Fibroblast of lung (primary cell): Measurements from ENCODE around the gene AFF2. TPM values are rescaled to one million over a fixed set of nuclear protein-coding genes. Genes with fewer than 3 reads are reported as not detected.

ENCODE experiments used
- DNase-seq, 2 donors: peaks; one replicate each; pipeline versions ENCODE4 v3.0.0 to v3.0.0-alpha.2; 2010; ENCODE audit warnings: low read depth in 2 of 2
- H2AFZ ChIP-seq: 2 replicates; pipeline ENCODE4 v1.5.1; 2012; ENCODE audit warnings: low read length, control low read depth, inconsistent platforms
- H3K27ac ChIP-seq: 2 replicates; pipeline ENCODE4 v1.5.1; 2011; ENCODE audit warnings: low read length, control low read depth; ENCODE audit not compliant: insufficient read depth
- H3K27me3 ChIP-seq: 2 replicates; pipeline ENCODE4 v1.5.1; 2011; ENCODE audit warnings: mild to moderate bottlenecking, low read length; ENCODE audit not compliant: control insufficient read depth, insufficient read depth
- H3K36me3 ChIP-seq: 2 replicates; pipeline ENCODE4 v1.5.1; 2011; ENCODE audit warnings: low read length; ENCODE audit not compliant: control insufficient read depth, insufficient read depth
- H3K4me1 ChIP-seq: 2 replicates; pipeline ENCODE4 v1.5.1; 2011; ENCODE audit warnings: low read length; ENCODE audit not compliant: control insufficient read depth, insufficient read depth; ENCODE audit errors: extremely low read depth
- H3K4me2 ChIP-seq: 2 replicates; pipeline ENCODE4 v1.5.1; 2011; ENCODE audit warnings: low read length, control low read depth; ENCODE audit not compliant: insufficient read depth; ENCODE audit errors: extremely low read depth
- H3K4me3 ChIP-seq, 4 experiments: fragments of 200-600 bp in 1 of 4; sonication (generic) in 1 of 4; replicated peaks in 1 of 4; 2 replicates each; pipeline ENCODE4 v1.5.1; 2011 to 2016; ENCODE audit warnings: low read length in 4 of 4, low read depth in 3 of 4, mild to moderate bottlenecking in 3 of 4, control low read depth in 2 of 4, inconsistent platforms in 1 of 4, mixed read lengths in 1 of 4; ENCODE audit not compliant: insufficient read depth in 1 of 4; ENCODE audit errors: control extremely low read depth in 1 of 4
- H3K79me2 ChIP-seq: 2 replicates; pipeline ENCODE4 v1.5.1; 2012; ENCODE audit warnings: mild to moderate bottlenecking, low read length, inconsistent platforms; ENCODE audit not compliant: control insufficient read depth, insufficient read depth
- H3K9ac ChIP-seq: 2 replicates; pipeline ENCODE4 v1.5.1; 2011; ENCODE audit warnings: mild to moderate bottlenecking, low read length, control low read depth; ENCODE audit not compliant: insufficient read depth
- H3K9me3 ChIP-seq: 2 replicates; pipeline ENCODE4 v1.5.1; 2012; ENCODE audit warnings: low read depth, low read length; ENCODE audit not compliant: control insufficient read depth, insufficient read depth
- H4K20me1 ChIP-seq: 2 replicates; pipeline ENCODE4 v1.5.1; 2011; ENCODE audit warnings: low read length; ENCODE audit not compliant: control insufficient read depth, insufficient read depth; ENCODE audit errors: extremely low read depth
- CTCF ChIP-seq, 2 donors: IDR thresholded peaks in 1 of 2; conservative IDR thresholded peaks in 1 of 2; 1 replicate in 1 of 2; 2 replicates in 1 of 2; pipeline ENCODE4 v1.5.1; 2011 to 2012; ENCODE audit warnings: low read length in 2 of 2, control low read depth in 1 of 2, inconsistent platforms in 1 of 2, low read depth in 1 of 2, mild to moderate bottlenecking in 1 of 2
- EZH2 ChIP-seq: IDR thresholded peaks from 2 replicates; pipeline ENCODE4 v1.5.1; 2012; ENCODE audit warnings: low read length, control low read depth, mild to moderate bottlenecking; ENCODE audit errors: missing control alignments
- polyA plus RNA-seq, 2 donors: library from polyadenylated mRNA; depleted of rRNA in 1 of 2; stranded (reverse) in 1 of 2; unstranded in 1 of 2; fragments of >200 nt; gene quantifications; 2 replicates each; pipeline ENCODE4 v1.2.1, GENCODE V29; 2011 to 2012; ENCODE audit warnings: missing spikeins in 1 of 2
- total RNA-seq: library from RNA; depleted of rRNA; stranded (reverse); fragments of >200 nt; gene quantifications from 2 replicates; pipeline ENCODE4 v1.2.1, GENCODE V29; 2014

Gene AFF2
- total and polyA plus RNA-seq, 2 donors (not counting 1 experiment from before 2014, with no cell fraction given): under 0.01 to 0.05 TPM

DNA sequence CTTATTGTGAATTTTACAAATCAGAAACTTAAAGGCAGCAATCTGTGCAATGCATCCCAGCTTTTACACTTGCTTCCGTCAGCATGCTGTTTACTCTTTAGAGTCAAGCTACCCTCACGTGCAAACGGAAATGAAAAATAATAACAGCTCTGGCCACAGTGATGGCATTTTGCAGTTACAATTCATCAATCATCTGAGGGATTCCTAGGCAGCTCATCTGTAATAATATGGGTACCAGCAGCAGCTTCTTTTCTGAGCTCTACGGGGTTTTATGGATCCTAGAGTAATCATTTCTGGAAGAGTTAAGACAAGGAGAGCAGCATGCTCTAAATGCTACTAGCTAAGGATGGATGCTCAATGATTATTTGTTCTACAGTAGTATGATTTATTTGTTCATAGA, 313.6 kb downstream of the AFF2 start:
- H3K4me1 ChIP-seq: no peaks in the 10 kb centered on the region
- H4K20me1 ChIP-seq: no peaks in the 10 kb centered on the region
- no peak overlapping the region for H3K4me3 ChIP-seq
- H3K4me2 ChIP-seq: no peak overlapping the region
- TF ChIP-seq EZH2: no peak
- TF ChIP-seq CTCF (conservative IDR thresholded peaks at IDR 0.05 in 1 of 2, IDR thresholded peaks at IDR 0.05 in 1 of 2; ENCODE audit: low read depth in 1 of 2, low read length in 2 of 2): no peak
- no peaks in the 10 kb centered on the region for H3K36me3 ChIP-seq
- H2AFZ ChIP-seq: no peak overlapping the region
- no peaks in the 10 kb centered on the region for H3K9me3 ChIP-seq
- no peaks in the 10 kb centered on the region for H3K79me2 ChIP-seq
- H3K27ac ChIP-seq: no peak overlapping the region
- no peak overlapping the region for H3K9ac ChIP-seq
- DNase-seq: no peak
- no peaks in the 10 kb centered on the region for H3K27me3 ChIP-seq

DNA sequence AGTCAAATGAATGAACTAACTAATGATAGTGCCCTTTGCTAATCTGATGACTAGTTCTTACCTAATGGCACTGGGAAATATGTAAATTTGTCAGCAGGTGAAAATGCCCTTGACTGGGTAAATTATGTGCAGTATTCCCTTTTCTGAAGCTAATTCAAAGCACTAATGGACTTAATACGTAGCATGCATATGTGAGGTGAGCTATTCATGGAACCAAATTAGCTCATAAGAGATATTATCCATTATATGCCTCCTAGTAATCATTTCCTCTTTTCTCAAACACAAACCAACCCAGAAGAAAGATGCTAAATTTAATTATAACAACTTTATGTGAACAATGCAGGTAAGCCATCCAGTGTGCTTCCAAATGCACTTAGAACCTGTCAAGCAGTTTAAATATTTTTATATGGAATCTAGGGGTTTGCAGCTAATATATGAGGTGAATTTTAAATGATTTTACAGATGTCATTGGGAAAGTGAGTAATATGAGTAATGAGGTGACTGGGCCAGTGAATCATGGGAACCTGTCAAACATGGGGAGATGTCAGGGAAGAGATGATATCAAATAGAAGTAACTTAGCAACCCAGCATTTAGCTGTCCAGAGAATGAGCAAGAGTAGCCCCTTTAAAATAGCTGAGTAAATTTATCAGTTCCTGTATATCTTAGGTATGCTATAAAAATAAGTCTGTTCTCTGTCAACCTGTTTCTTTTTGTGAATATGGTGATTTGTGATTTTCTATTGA, 315.0 kb downstream of the AFF2 start:
- H2AFZ ChIP-seq: no peak overlapping the region
- peak; percentile 1 for DNase-seq
- no peaks in the 10 kb centered on the region for H4K20me1 ChIP-seq
- H3K27ac ChIP-seq: no peak overlapping the region
- no peaks in the 10 kb centered on the region for H3K4me1 ChIP-seq
- no peaks in the 10 kb centered on the region for H3K27me3 ChIP-seq
- TF ChIP-seq EZH2 (no peak), CTCF (conservative IDR thresholded peaks at IDR 0.05 in 1 of 2, IDR thresholded peaks at IDR 0.05 in 1 of 2; ENCODE audit: low read depth in 1 of 2, low read length in 2 of 2) (no peak)
- no peaks in the 10 kb centered on the region for H3K79me2 ChIP-seq
- H3K9me3 ChIP-seq: no peaks in the 10 kb centered on the region
- H3K4me2 ChIP-seq: no peak overlapping the region
- no peak overlapping the region for H3K4me3 ChIP-seq
- no peak overlapping the region for H3K9ac ChIP-seq
- no peaks in the 10 kb centered on the region for H3K36me3 ChIP-seq

DNA sequence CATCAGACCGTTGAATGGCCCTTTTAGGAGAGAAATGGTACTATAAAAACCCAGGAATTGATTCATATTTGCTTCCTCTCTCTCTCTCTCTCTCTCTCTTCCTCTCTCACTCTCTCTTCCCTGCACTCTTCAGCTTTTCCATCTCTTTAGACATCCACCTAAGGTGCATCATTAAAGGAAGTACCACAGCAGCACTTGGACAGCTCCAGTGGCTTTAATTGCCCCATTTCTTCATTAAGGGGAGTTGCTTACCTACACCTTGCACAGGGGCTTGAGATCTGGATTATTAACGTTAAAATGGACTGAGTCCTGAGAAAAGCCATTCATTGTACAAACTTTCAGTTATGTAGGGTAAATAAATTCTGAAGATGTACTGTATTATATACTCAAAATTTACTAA, 323.6 kb downstream of the AFF2 start:
- Histone ChIP-seq H3K36me3 (no peaks in the 10 kb centered on the region), H3K9ac (no peak overlapping the region), H3K4me2 (no peak overlapping the region), H3K27ac (no peak overlapping the region), H3K9me3 (no peaks in the 10 kb centered on the region), H2AFZ (no peak overlapping the region), H3K4me3 (no peak overlapping the region), H3K79me2 (no peaks in the 10 kb centered on the region), H3K27me3 (no peaks in the 10 kb centered on the region), H3K4me1 (no peaks in the 10 kb centered on the region), H4K20me1 (no peaks in the 10 kb centered on the region)
- no peak for TF ChIP-seq CTCF (conservative IDR thresholded peaks at IDR 0.05 in 1 of 2, IDR thresholded peaks at IDR 0.05 in 1 of 2; ENCODE audit: low read depth in 1 of 2, low read length in 2 of 2)
- TF ChIP-seq EZH2: no peak
- no peak for DNase-seq
